G401 (cell line): ENCODE results near the gene MYH11. TPM values are rescaled to one million over a fixed set of nuclear protein-coding genes. Genes with fewer than 3 reads are reported as not detected.
"Not testable (repeated sequence)": the region's sequence is repeated elsewhere in the genome, so short reads cannot be mapped to it uniquely, and the experiment has no call there.

ENCODE experiments used
- DNase-seq: peaks from one replicate; pipeline ENCODE4 v3.0.0-alpha.2; 2015; ENCODE audit warnings: low spot score
- in situ Hi-C: cut with HindIII; loops from 2 replicates; pipeline ENCODE4 v1.10.0; 2016; ENCODE audit warnings: low sequenced_read_pairs, mixed read lengths
- total RNA-seq: library from RNA; depleted of rRNA; stranded (reverse); fragments of >200 nt; shearing (Covaris generic); gene quantifications from 2 replicates; pipeline ENCODE4 v1.2.3, GENCODE V29; 2014

The MYH11 gene
- total RNA-seq, 1 experiment from 2014 or later: not detected

DNA sequence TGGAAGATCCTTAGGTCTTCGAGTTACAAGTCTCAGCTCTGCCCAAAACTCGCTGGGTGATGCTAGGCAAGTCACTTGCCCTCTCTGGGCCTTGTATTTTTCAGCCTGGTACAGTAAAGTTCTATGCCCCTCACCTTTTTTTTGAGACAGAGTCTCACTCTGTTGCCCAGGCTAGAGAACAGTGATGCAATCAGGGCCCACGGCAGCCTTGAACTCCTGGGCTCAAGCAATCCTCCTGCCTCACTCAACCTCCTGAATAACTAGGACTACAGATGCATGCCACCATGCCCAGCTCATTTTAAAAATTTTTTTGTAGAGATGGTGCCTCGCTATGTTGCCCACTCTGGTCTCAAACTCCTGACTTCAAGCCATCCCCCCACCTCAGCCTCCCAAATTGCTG is 3.8 kb downstream of the MYH11 start:
- in situ Hi-C loops: no loop called here
- DNase-seq: no peak

DNA sequence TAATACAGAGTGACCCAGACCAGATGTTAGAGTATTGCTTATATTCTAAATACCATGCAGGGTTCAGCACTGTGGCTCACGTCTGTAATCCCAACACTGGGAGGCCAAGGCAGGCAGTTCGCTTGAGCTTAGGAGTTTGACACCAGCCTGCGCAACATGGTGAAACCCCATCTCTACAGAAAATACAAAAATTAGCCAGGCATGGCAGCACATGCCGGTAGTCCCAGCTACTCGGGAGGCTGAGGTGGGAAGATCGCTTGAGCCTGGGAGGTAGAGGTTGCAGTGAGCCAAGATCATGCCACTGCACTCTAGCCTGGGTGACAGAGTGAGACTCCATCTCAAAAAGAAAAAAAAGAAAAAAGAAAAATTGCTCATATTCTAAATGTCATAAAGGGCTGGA is 6.3 kb downstream of the MYH11 start:
- in situ Hi-C loops: not testable (repeated sequence)

GRCh38 chr16:15849209-15849981 is 7.4 kb downstream of the MYH11 start:
- DNase-seq: no peak
- in situ Hi-C loops: no loop called here

More for the DNA sequence above, 6.3 kb downstream of the MYH11 start:
- not testable (repeated sequence) for DNase-seq

GRCh38 chr16:15847611-15848175 is 9.1 kb downstream of the MYH11 start:
- in situ Hi-C loops: no loop called here
- DNase-seq: no peak

DNA sequence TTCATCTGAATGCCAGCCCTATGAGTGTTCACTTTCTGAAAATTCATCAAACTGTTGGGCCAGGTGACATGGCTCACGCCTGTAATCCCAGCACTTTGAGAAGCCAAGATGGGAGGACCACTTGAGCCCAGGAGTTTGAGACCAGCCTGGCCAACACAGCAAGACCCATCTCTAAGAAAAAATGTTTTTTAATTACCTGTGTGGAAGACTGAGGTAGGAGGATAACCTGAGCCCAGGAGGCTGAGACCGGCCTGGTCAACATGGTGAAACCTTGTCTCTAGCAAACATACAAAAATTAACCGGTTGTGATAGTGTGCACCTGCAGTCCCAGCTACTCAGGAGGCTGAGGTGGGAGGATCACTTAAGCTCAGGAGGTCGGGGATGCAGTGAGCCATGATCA is 10.3 kb downstream of the MYH11 start:
- no peak for DNase-seq
- in situ Hi-C loops: no loop called here

- in situ Hi-C loops: no loop called here
- no peak for DNase-seq
Observed at GRCh38 chr16:15843635-15844279, 13.1 kb downstream of the MYH11 start.

DNA sequence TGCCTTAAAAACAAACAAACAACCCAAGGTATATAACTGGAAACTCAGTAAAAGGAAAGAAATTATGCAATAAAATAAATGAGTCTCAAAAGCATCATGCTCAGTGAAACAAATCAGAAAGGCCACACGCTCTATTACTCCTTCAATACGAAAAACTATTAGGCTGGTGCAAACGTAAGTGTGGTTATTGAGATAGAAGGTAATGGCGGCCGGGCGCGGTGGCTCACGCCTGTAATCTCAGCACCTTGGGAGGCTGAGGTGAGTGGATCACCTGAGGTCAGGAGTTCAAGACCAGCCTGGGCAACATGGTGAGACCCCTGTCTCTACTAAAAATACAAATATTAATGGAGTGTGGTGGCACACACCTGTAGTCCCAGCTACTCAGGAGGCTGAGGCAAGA is 17.6 kb downstream of the MYH11 start:
- in situ Hi-C loops, DNase-seq: not testable (repeated sequence)

DNA sequence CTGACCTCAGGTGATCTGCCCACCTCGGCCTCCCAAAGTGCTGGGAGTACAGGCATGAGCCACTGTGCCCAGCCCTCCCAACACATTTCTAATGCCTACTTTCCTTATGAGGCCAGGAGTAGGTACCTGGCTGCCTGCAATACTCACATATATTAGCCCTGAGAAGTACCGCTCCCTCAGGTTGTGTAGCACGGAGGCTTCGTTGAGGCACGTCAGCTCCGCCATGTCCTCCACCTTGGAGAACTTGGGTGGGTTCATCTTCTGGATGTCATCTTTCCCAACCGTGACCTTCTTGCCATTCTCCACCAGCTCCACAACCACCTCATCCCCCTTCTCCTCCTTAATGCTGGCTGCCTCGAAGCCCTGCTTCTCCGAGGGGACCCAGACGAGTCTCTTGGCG is 19.1 kb downstream of the MYH11 start:
- no peak for DNase-seq
- in situ Hi-C loops: no loop called here

- in situ Hi-C loops: no loop called here
Observed at GRCh38 chr16:15836965-15837611, 19.7 kb downstream of the MYH11 start.

DNA sequence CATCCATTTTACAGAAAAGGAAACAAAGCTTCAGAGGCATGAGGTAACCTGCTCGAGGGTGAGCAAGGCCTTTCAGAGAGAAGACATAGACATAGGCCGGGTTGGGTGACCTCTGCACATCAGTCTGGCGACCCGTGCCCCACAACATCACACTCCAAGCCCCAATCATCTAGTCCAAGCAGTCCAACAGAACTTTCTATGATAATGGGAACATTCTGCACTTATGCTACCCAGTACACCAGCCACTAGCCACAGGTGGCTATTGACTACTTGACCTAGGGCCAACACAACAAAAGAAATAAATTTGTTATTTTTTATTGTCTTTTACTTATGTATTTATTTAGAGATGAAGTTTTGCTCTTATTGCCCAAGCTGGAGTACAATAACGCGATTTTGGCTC is 20.8 kb downstream of the MYH11 start:
- no peak for DNase-seq

More at GRCh38 chr16:15836965-15837611, 19.7 kb downstream of the MYH11 start:
- DNase-seq: no peak

GRCh38 chr16:15835136-15835878 is 21.5 kb downstream of the MYH11 start:
- in situ Hi-C loops: no loop called here
- DNase-seq: no peak

More for the DNA sequence above, 20.8 kb downstream of the MYH11 start:
- in situ Hi-C loops: no loop called here

DNA sequence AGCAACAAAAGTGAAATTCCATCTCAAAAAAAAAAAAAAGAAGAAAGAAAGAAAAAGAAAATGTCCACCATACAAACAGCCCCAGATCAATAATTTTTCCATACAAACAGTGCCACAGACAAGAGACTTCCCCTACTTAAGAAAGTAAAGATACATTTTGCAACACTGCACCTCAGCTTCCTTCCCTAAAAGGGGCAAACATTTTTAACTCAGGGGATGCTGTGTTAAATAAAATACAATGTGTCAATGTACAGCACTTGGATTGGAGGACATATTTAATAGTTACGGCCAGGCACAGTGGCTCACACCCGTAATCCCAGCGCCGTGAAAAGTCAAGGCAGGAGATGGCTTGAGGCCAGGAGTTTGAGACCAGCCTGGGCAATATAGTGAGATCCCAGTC is 22.3 kb downstream of the MYH11 start:
- in situ Hi-C loops: no loop called here
- DNase-seq: no peak

GRCh38 chr16:15833541-15833940 is 23.3 kb downstream of the MYH11 start:
- DNase-seq: no peak
- in situ Hi-C loops: no loop called here

GRCh38 chr16:15832241-15832640 is 24.6 kb downstream of the MYH11 start:
- DNase-seq: no peak

DNA sequence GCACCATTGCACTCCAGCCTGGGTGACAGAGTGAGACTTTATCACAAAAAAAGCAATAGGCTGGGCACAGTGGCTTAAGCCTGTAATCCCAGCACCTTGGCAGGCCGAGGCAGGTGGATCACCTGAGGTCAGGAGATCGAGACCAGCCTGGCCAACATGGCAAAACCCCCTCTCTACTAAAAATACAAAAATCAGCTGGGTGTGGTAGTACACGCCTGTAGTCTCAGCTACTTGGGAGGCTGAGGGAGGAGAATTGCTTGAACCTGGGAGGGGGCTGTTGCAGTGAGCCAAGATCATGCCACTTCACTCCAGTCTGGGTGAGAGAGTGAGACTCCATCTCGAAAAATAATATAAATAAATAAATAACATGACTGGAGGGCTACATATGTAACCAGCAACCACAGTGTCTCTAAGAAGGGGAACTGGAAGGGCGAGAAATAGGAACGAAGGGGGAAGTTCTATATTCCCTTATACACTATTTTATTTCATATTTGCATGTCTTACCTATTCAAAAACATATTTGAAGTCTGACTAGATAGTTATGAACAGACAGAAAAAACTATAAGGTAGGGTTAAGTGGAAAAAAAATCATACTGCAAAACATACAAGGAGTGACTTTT is 25.9 kb downstream of the MYH11 start:
- in situ Hi-C loops: no loop called here
- no peak for DNase-seq

More at GRCh38 chr16:15832241-15832640, 24.6 kb downstream of the MYH11 start:
- in situ Hi-C loops: no loop called here

- in situ Hi-C loops: no loop called here
- no peak for DNase-seq
Observed at GRCh38 chr16:15829460-15829859, 27.4 kb downstream of the MYH11 start.

- in situ Hi-C loops: no loop called here
- no peak for DNase-seq
Observed at GRCh38 chr16:15827709-15828343, 29.0 kb downstream of the MYH11 start.

- in situ Hi-C loops: no loop called here
- DNase-seq: no peak
Observed at GRCh38 chr16:15827299-15827698, 29.5 kb downstream of the MYH11 start.
